Smooth muscle cell of the pulmonary artery (primary cell): ENCODE measurements around the gene MRPS26. TPM values are rescaled to one million over a fixed set of nuclear protein-coding genes. Genes with fewer than 3 reads are reported as not detected.

Experiments
- total RNA-seq: library from RNA; depleted of rRNA; stranded (reverse); fragments of >200 nt; gene quantifications from 2 replicates; pipeline ENCODE4 v1.2.3, GENCODE V29; 2014

MRPS26 gene
- total RNA-seq: 23.7 and 31.2 TPM in 2 replicates

GRCh38 chr20:3045816-3046676 lies at the start of gene MRPS26:
Gene MRPS26 (plus strand): TSS chr20:3046052. CDS start chr20:3046069, 17 bp downstream.

GRCh38 chr20:3043322-3043721 lies 2.5 kb upstream of the MRPS26 start, which contains the start of gene GNRH2:
Gene GNRH2 (plus strand): TSS chr20:3043622. CDS start chr20:3044415, 793 bp downstream.

GRCh38 chr20:3071610-3072529 lies 26.0 kb downstream of the MRPS26 start, which contains the start of gene OXT:
Gene OXT (plus strand): TSS chr20:3071620. CDS start chr20:3071656, 36 bp downstream.

GRCh38 chr20:3084283-3084985 lies 38.6 kb downstream of the MRPS26 start, which contains the start of gene AVP:
Gene AVP (minus strand): TSS chr20:3084724. CDS start chr20:3084674, 50 bp downstream.

Other genes with a start within 250 kb of the MRPS26 start
- gene CPXM1, start 245.4 kb upstream of the MRPS26 start, total RNA-seq: 0.33 TPM in 1 of 2 replicates, not detected in the other
- gene C20orf141, start 231.1 kb upstream of the MRPS26 start, total RNA-seq: not detected in 2 replicates
- 0.07 TPM in 1 of 2 replicates, not detected in the other for gene TMEM239, start 229.7 kb upstream of the MRPS26 start, total RNA-seq
- gene PCED1A, start 205.4 kb upstream of the MRPS26 start, total RNA-seq: 24.8 and 31.0 TPM in 2 replicates
- gene VPS16, start 205.3 kb upstream of the MRPS26 start, total RNA-seq: 54.2 and 56.6 TPM in 2 replicates
- gene PTPRA, start 172.6 kb upstream of the MRPS26 start, total RNA-seq: 39.0 and 40.4 TPM in 2 replicates
- 0.26 and 0.43 TPM in 2 replicates for gene GNRH2, start 2.4 kb upstream of the MRPS26 start, total RNA-seq
- not detected in 2 replicates for gene OXT, start 25.6 kb downstream of the MRPS26 start, total RNA-seq
- not detected in 2 replicates for gene AVP, start 38.7 kb downstream of the MRPS26 start, total RNA-seq
- 11.9 and 12.5 TPM in 2 replicates for gene FASTKD5, start 113.8 kb downstream of the MRPS26 start, total RNA-seq
- 3.7 TPM in 2 replicates for gene UBOX5, start 113.8 kb downstream of the MRPS26 start, total RNA-seq
- gene LZTS3, start 127.5 kb downstream of the MRPS26 start, total RNA-seq: 7.5 and 12.6 TPM in 2 replicates
- 21.9 and 23.3 TPM in 2 replicates for gene DDRGK1, start 158.6 kb downstream of the MRPS26 start, total RNA-seq
- gene ITPA, start 163.4 kb downstream of the MRPS26 start, total RNA-seq: 19.4 and 26.2 TPM in 2 replicates
- gene SLC4A11, start 193.1 kb downstream of the MRPS26 start, total RNA-seq: 0.20 and 1.2 TPM in 2 replicates